ENCODE data around the gene PAQR4.

PAQR4 gene

GRCh38 chr16:2964475-2965336 is 4.4 kb upstream of the PAQR4 start:
- peak overlapping the region; percentile 57 for H3K4me3 Mint-ChIP-seq
- H3K27ac Mint-ChIP-seq: no peak overlapping the region
- H3K27me3 Mint-ChIP-seq: peaks cover 79% of the 10 kb centered on the region
- peaks cover 6% of the 10 kb centered on the region for H3K36me3 Mint-ChIP-seq (ENCODE audit: low read depth)
- H3K4me1 Mint-ChIP-seq (ENCODE audit: low read depth): peaks cover 46% of the 10 kb centered on the region
- no peaks in the 10 kb centered on the region for H3K9me3 Mint-ChIP-seq
- intact Hi-C loops (cut with micrococcal nuclease): no loop called here

- H3K4me1 Mint-ChIP-seq (ENCODE audit: low read depth): peaks cover 56% of the 10 kb centered on the region
- intact Hi-C loops (cut with micrococcal nuclease): no loop called here
- no peak overlapping the region for H3K27ac Mint-ChIP-seq
- no peak overlapping the region for H3K4me3 Mint-ChIP-seq
- H3K27me3 Mint-ChIP-seq: peaks cover 64% of the 10 kb centered on the region
- peaks cover 20% of the 10 kb centered on the region for H3K36me3 Mint-ChIP-seq (ENCODE audit: low read depth)
- no peaks in the 10 kb centered on the region for H3K9me3 Mint-ChIP-seq
Measured at GRCh38 chr16:2966043-2966807, 2.9 kb upstream of the PAQR4 start.

- Mint-ChIP-seq H3K9me3 (no peaks in the 10 kb centered on the region), H3K27ac (no peak overlapping the region), H3K4me3 (no peak overlapping the region), H3K27me3 (peaks cover 59% of the 10 kb centered on the region), H3K4me1 (ENCODE audit: low read depth) (peaks cover 58% of the 10 kb centered on the region), H3K36me3 (ENCODE audit: low read depth) (peaks cover 25% of the 10 kb centered on the region)
- intact Hi-C loops (cut with micrococcal nuclease): no loop called here
Measured at GRCh38 chr16:2966808-2967191, 2.3 kb upstream of the PAQR4 start.

GRCh38 chr16:2967211-2967631 is 1.9 kb upstream of the PAQR4 start:
- peaks cover 54% of the 10 kb centered on the region for H3K27me3 Mint-ChIP-seq
- H3K36me3 Mint-ChIP-seq (ENCODE audit: low read depth): peaks cover 30% of the 10 kb centered on the region
- no peaks in the 10 kb centered on the region for H3K9me3 Mint-ChIP-seq
- intact Hi-C loops (cut with micrococcal nuclease): no loop called here
- no peak overlapping the region for H3K4me3 Mint-ChIP-seq
- H3K4me1 Mint-ChIP-seq (ENCODE audit: low read depth): peaks cover 58% of the 10 kb centered on the region
- no peak overlapping the region for H3K27ac Mint-ChIP-seq

GRCh38 chr16:2967721-2968161 is 1.4 kb upstream of the PAQR4 start:
- Mint-ChIP-seq H3K4me1 (ENCODE audit: low read depth) (peaks cover 55% of the 10 kb centered on the region), H3K27me3 (peaks cover 49% of the 10 kb centered on the region), H3K4me3 (peak overlapping the region; percentile 86), H3K36me3 (ENCODE audit: low read depth) (peaks cover 35% of the 10 kb centered on the region), H3K27ac (peak overlapping the region; percentile 71), H3K9me3 (no peaks in the 10 kb centered on the region)
- intact Hi-C loops (cut with micrococcal nuclease): no loop called here

- H3K36me3 Mint-ChIP-seq (ENCODE audit: low read depth): peaks cover 41% of the 10 kb centered on the region
- peak overlapping the region; percentile 71 for H3K27ac Mint-ChIP-seq
- H3K4me1 Mint-ChIP-seq (ENCODE audit: low read depth): peaks cover 52% of the 10 kb centered on the region
- intact Hi-C loops (cut with micrococcal nuclease): no loop called here
- no peaks in the 10 kb centered on the region for H3K9me3 Mint-ChIP-seq
- peak overlapping the region; percentile 86 for H3K4me3 Mint-ChIP-seq
- H3K27me3 Mint-ChIP-seq: peaks cover 46% of the 10 kb centered on the region
Measured at GRCh38 chr16:2968368-2968737, 795 bp upstream of the PAQR4 start.

- intact Hi-C loops (cut with micrococcal nuclease): no loop called here
- H3K4me1 Mint-ChIP-seq (ENCODE audit: low read depth): peaks cover 41% of the 10 kb centered on the region
- peaks cover 56% of the 10 kb centered on the region for H3K36me3 Mint-ChIP-seq (ENCODE audit: low read depth)
- peaks cover 33% of the 10 kb centered on the region for H3K27me3 Mint-ChIP-seq
- peak overlapping the region; percentile 84 for H3K27ac Mint-ChIP-seq
- peak overlapping the region; percentile 86 for H3K4me3 Mint-ChIP-seq
- H3K9me3 Mint-ChIP-seq: no peaks in the 10 kb centered on the region
Measured at GRCh38 chr16:2969545-2970521, 685 bp downstream of the PAQR4 start.

- intact Hi-C loops (cut with micrococcal nuclease): no loop called here
- peaks cover 28% of the 10 kb centered on the region for H3K27me3 Mint-ChIP-seq
- peaks cover 35% of the 10 kb centered on the region for H3K4me1 Mint-ChIP-seq (ENCODE audit: low read depth)
- peak overlapping the region; percentile 84 for H3K27ac Mint-ChIP-seq
- no peaks in the 10 kb centered on the region for H3K9me3 Mint-ChIP-seq
- H3K36me3 Mint-ChIP-seq (ENCODE audit: low read depth): peaks cover 58% of the 10 kb centered on the region
- peak overlapping the region; percentile 86 for H3K4me3 Mint-ChIP-seq
Measured at GRCh38 chr16:2970563-2970962, 1.4 kb downstream of the PAQR4 start.

GRCh38 chr16:2971134-2971984 is 2.2 kb downstream of the PAQR4 start:
- intact Hi-C loops (cut with micrococcal nuclease): no loop called here
- Mint-ChIP-seq H3K27me3 (peaks cover 20% of the 10 kb centered on the region), H3K27ac (peak overlapping the region; percentile 84), H3K36me3 (ENCODE audit: low read depth) (peaks cover 58% of the 10 kb centered on the region), H3K9me3 (no peaks in the 10 kb centered on the region), H3K4me1 (ENCODE audit: low read depth) (peaks cover 35% of the 10 kb centered on the region), H3K4me3 (peak overlapping the region; percentile 86)

- intact Hi-C loops (cut with micrococcal nuclease): no loop called here
- H3K4me3 Mint-ChIP-seq: no peak overlapping the region
- H3K36me3 Mint-ChIP-seq (ENCODE audit: low read depth): peaks cover 58% of the 10 kb centered on the region
- H3K27me3 Mint-ChIP-seq: peaks cover 15% of the 10 kb centered on the region
- H3K27ac Mint-ChIP-seq: no peak overlapping the region
- H3K4me1 Mint-ChIP-seq (ENCODE audit: low read depth): peaks cover 35% of the 10 kb centered on the region
- no peaks in the 10 kb centered on the region for H3K9me3 Mint-ChIP-seq
Measured at GRCh38 chr16:2971985-2972784, 3.0 kb downstream of the PAQR4 start.

GRCh38 chr16:2973093-2973492 is 3.9 kb downstream of the PAQR4 start:
- H3K27me3 Mint-ChIP-seq: peaks cover 6% of the 10 kb centered on the region
- peaks cover 54% of the 10 kb centered on the region for H3K36me3 Mint-ChIP-seq (ENCODE audit: low read depth)
- H3K27ac Mint-ChIP-seq: no peak overlapping the region
- peaks cover 30% of the 10 kb centered on the region for H3K4me1 Mint-ChIP-seq (ENCODE audit: low read depth)
- no peaks in the 10 kb centered on the region for H3K9me3 Mint-ChIP-seq
- intact Hi-C loops (cut with micrococcal nuclease): no loop called here
- no peak overlapping the region for H3K4me3 Mint-ChIP-seq

- Mint-ChIP-seq H3K4me3 (no peak overlapping the region), H3K4me1 (ENCODE audit: low read depth) (peaks cover 24% of the 10 kb centered on the region), H3K27me3 (no peaks in the 10 kb centered on the region), H3K9me3 (no peaks in the 10 kb centered on the region), H3K36me3 (ENCODE audit: low read depth) (peaks cover 53% of the 10 kb centered on the region), H3K27ac (no peak overlapping the region)
- intact Hi-C loops (cut with micrococcal nuclease): no loop called here
Measured at GRCh38 chr16:2973605-2974318, 4.6 kb downstream of the PAQR4 start.
